HG02571 (cell line): ENCODE results near the gene NR0B1.

Experiments
- ATAC-seq: cut with Tn5 transposase; IDR thresholded peaks from one replicate; pipeline ENCODE4 v1.9.1; 2021; ENCODE audit warnings: mild to moderate bottlenecking, moderate library complexity; ENCODE audit not compliant: unreplicated experiment

NR0B1 gene, protein sequence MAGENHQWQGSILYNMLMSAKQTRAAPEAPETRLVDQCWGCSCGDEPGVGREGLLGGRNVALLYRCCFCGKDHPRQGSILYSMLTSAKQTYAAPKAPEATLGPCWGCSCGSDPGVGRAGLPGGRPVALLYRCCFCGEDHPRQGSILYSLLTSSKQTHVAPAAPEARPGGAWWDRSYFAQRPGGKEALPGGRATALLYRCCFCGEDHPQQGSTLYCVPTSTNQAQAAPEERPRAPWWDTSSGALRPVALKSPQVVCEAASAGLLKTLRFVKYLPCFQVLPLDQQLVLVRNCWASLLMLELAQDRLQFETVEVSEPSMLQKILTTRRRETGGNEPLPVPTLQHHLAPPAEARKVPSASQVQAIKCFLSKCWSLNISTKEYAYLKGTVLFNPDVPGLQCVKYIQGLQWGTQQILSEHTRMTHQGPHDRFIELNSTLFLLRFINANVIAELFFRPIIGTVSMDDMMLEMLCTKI

DNA sequence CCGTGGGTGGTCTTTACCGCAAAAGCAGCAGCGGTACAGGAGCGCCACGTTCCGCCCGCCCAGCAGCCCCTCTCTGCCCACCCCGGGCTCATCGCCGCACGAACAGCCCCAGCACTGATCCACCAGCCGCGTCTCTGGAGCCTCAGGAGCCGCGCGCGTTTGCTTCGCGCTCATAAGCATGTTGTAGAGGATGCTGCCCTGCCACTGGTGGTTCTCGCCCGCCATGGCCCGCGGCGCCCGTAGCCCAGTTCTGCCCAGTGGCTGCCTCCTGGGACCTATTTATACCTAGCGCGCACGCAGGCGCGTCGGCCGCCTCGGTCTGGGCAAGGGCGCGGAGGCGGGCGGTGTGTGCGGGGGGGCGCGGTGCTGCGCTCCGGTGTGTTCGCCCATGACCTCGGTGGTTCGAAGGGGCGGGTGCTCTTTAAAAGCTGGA, at the start of gene NR0B1:
Gene NR0B1, minus strand, starts transcription at position 252 of the 433 bp plus-strand sequence. Its CDS starts 27 bp downstream, at position 225.
- ATAC-seq = no peak

GRCh38 chrX:30349946-30350345, 40.8 kb upstream of the NR0B1 start:
- no peak for ATAC-seq

GRCh38 chrX:30343206-30343605, 34.0 kb upstream of the NR0B1 start:
- no peak for ATAC-seq

- no peak for ATAC-seq
Measured at GRCh38 chrX:30340753-30341152, 31.6 kb upstream of the NR0B1 start.

DNA sequence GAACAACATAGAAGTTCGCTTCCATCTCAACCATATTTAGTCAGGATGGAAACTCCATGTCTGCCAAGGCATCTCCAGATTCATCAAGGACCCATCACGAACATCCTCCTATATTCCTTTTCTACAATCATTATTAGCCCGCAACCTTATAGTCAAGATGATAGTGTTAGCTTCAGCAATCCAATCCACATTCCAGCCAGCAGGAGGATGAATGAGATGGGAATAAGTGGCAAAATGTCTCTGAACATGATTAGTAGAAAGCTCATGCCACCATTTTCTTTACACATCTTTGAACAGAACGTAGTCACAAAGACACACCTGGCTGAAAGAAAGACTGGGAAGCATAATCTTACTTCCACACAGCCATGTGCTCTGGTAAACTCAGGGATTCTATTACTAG, 18.6 kb upstream of the NR0B1 start:
- no peak for ATAC-seq

DNA sequence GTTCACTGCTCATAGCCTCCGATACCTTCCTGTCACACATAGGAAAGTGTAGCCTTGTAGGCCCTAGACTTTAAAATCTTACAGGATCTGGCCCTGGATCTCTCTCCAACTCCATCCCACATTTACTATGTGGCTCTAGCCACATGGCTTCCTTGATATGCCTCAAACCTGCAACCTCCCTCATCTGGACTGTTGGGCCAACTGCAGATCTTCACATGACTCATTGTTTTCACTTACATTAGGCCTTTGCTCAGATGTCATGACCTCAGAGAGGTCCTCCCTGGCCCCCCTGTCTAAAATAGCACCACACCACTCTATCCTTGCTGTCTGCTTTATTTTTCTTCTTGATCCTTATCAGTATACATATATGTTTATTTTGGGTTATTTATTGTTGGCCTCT, 8.1 kb upstream of the NR0B1 start:
- ATAC-seq = no peak

DNA sequence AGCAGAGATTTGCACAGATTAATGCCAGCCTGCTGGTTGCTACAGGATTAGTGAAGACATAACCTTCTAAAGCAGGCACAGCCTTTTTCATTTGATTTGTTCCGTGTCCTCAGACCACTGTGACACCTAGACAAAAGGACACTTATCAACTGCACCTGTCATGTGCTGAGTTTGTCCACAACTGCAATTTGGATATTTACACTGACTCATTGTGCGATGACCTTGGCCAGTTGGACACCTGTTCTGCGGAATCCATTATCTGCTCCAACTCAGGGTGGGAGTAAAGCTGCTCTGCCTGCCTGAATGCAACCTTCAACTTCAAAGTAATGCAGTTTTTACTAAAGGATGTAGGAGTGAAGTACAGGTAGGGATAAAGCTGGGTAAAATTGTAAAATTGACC, 4.1 kb upstream of the NR0B1 start:
- no peak for ATAC-seq

DNA sequence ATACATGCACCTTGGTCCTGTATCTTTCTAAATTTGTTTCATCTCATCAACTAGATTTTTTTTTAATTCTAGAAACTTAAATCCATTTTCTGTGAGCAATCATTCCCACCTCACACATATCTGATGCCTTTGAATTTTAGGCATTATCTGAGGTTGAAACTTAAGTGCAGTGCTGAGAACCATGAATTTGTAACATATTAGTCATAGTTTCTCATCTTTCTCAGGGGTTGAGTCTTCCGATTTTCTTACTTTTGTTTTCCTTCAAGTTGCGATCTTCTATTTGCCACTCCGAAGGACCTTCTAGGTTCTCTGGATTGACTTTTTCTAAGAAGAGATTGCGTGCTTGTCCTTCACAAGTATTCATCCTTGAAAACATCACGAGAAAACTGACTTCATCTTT, 3.7 kb upstream of the NR0B1 start:
- no peak for ATAC-seq

GRCh38 chrX:30310429-30311206, 1.4 kb upstream of the NR0B1 start:
- ATAC-seq = no peak

GRCh38 chrX:30308263-30309138, 689 bp downstream of the NR0B1 start:
- no peak for ATAC-seq

DNA sequence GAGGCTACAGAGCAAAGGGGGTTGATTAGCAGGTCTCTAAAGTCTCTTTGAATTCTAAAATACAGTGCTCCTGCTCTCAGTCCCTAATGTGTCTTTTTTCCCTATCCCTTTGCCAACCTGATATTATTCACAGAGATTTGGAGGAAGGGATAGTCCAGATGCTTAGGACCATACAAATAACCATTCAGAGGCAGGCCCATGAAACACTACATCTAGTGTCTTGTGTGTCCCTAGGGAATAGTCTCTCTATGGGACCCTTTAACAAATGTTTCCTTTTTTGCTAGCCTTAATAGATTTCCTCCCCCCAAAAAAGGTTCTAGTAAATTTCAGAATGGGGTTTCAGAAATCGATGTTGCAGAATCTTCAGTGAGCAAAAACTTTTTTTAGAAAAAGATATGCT, 1.7 kb downstream of the NR0B1 start:
- no peak for ATAC-seq

- no peak for ATAC-seq
Measured at GRCh38 chrX:30304866-30305265, 4.3 kb downstream of the NR0B1 start.

GRCh38 chrX:30302956-30303355, 6.2 kb downstream of the NR0B1 start:
- ATAC-seq = no peak

GRCh38 chrX:30301963-30302362, 7.2 kb downstream of the NR0B1 start:
- no peak for ATAC-seq

GRCh38 chrX:30301208-30301607, 8.0 kb downstream of the NR0B1 start:
- ATAC-seq = no peak

- ATAC-seq = no peak
Measured at GRCh38 chrX:30296408-30297254, 12.6 kb downstream of the NR0B1 start.

GRCh38 chrX:30283456-30284200, 25.6 kb downstream of the NR0B1 start:
- ATAC-seq = no peak

- no peak for ATAC-seq
Measured at GRCh38 chrX:30282527-30282926, 26.7 kb downstream of the NR0B1 start.

- no peak for ATAC-seq
Measured at GRCh38 chrX:30280428-30280827, 28.8 kb downstream of the NR0B1 start.
